GM12878 (cell line): ENCODE data around the gene STEAP1B. TPM values are rescaled to one million over a fixed set of nuclear protein-coding genes. Genes with fewer than 3 reads are reported as not detected.

Experiments
- BCL11A ChIP-seq: IDR thresholded peaks from 2 replicates; pipeline ENCODE4 v1.6.1; 2011; ENCODE audit warnings: low read depth, low read length
- BMI1 ChIP-seq: fragments of 450-650 bp; IDR thresholded peaks from 2 replicates; pipeline ENCODE4 v1.6.1; 2016; ENCODE audit warnings: mild to moderate bottlenecking, moderate library complexity, borderline replicate concordance
- CHD4 ChIP-seq: fragments of 200-600 bp; sonication (generic); IDR thresholded peaks from 2 replicates; pipeline ENCODE4 v1.6.1; 2016; ENCODE audit warnings: mild to moderate bottlenecking
- ESRRA ChIP-seq: IDR thresholded peaks from 2 replicates; pipeline ENCODE4 v1.6.1; 2012; ENCODE audit warnings: mild to moderate bottlenecking, low read length, improper control_type of control experiment
- GATAD2B ChIP-seq: fragments of 450-650 bp; conservative IDR thresholded peaks from 2 replicates; pipeline ENCODE4 v1.6.1; 2017; ENCODE audit warnings: low read depth, mild to moderate bottlenecking, moderate library complexity
- NFIC ChIP-seq: IDR thresholded peaks from 2 replicates; pipeline ENCODE4 v1.6.1; 2012; ENCODE audit warnings: low read depth, mild to moderate bottlenecking, inconsistent platforms, low read length, moderate library complexity
- NR2C1 ChIP-seq: fragments of 450-650 bp; IDR thresholded peaks from 2 replicates; pipeline ENCODE4 v1.6.1; 2017; ENCODE audit warnings: antibody characterized with exemption, mild to moderate bottlenecking, moderate library complexity
- PAX5 ChIP-seq: IDR thresholded peaks from 2 replicates; pipeline ENCODE4 v1.6.1; 2011; ENCODE audit warnings: low read depth, low read length, borderline replicate concordance
- RBBP5 ChIP-seq: fragments of 200-600 bp; sonication (generic); conservative IDR thresholded peaks from 2 replicates; pipeline ENCODE4 v1.6.1; 2016
- REST ChIP-seq: IDR thresholded peaks from 2 replicates; pipeline ENCODE4 v1.6.1; 2012; ENCODE audit warnings: mild to moderate bottlenecking, low read depth, low read length
- RUNX3 ChIP-seq: IDR thresholded peaks from 2 replicates; pipeline ENCODE4 v1.6.1; 2012; ENCODE audit warnings: low read length, inconsistent platforms
- SMAD5 ChIP-seq: IDR thresholded peaks from 2 replicates; pipeline ENCODE4 v1.6.1; 2016; ENCODE audit warnings: antibody characterized with exemption, low read depth
- SPI1 ChIP-seq: IDR thresholded peaks from 2 replicates; pipeline ENCODE4 v1.6.1; 2011; ENCODE audit warnings: low read depth, mild to moderate bottlenecking, low read length, moderate library complexity, borderline replicate concordance; ENCODE audit not compliant: insufficient read depth
- STAT1 ChIP-seq: fragments of 450-650 bp; conservative IDR thresholded peaks from 2 replicates; pipeline ENCODE4 v1.6.1; 2014; ENCODE audit warnings: antibody characterized with exemption, mild to moderate bottlenecking
- STAT3 ChIP-seq: IDR thresholded peaks from 2 replicates; pipeline ENCODE4 v1.6.1; 2011; ENCODE audit warnings: low read depth, low read length, improper control_type of control experiment
- SUPT20H ChIP-seq: IDR thresholded peaks from 2 replicates; pipeline ENCODE4 v1.6.1; 2011; ENCODE audit warnings: low read depth, mild to moderate bottlenecking, low read length, moderate library complexity, borderline replicate concordance; ENCODE audit not compliant: control insufficient read depth
- TBL1XR1 ChIP-seq: IDR thresholded peaks from 2 replicates; pipeline ENCODE4 v1.6.1; 2012; ENCODE audit warnings: low read depth, low read length, improper control_type of control experiment
- ZNF592 ChIP-seq: fragments of 450-650 bp; IDR thresholded peaks from 2 replicates; pipeline ENCODE4 v1.6.1; 2017; ENCODE audit warnings: mild to moderate bottlenecking, moderate library complexity
- ZNF622 ChIP-seq: fragments of 450-650 bp; IDR thresholded peaks from 2 replicates; pipeline ENCODE4 v1.6.1; 2017; ENCODE audit warnings: mild to moderate bottlenecking, inconsistent platforms
- ZNF687 ChIP-seq: fragments of 450-650 bp; IDR thresholded peaks from 2 replicates; pipeline ENCODE4 v1.6.1; 2017; ENCODE audit warnings: mild to moderate bottlenecking, moderate library complexity
- ZSCAN29 ChIP-seq: fragments of 450-650 bp; IDR thresholded peaks from 2 replicates; pipeline ENCODE4 v1.6.1; 2017; ENCODE audit warnings: mild to moderate bottlenecking, moderate library complexity
- ZZZ3 ChIP-seq: IDR thresholded peaks from 2 replicates; pipeline ENCODE4 v1.6.1; 2011; ENCODE audit warnings: low read depth; ENCODE audit not compliant: control insufficient read depth, insufficient read length
- polyA plus RNA-seq, 11 experiments: library from polyadenylated mRNA; depleted of rRNA in 4 of 11; unstranded in 6 of 11; stranded (reverse) in 5 of 11; fragments of >200 nt; fragmentation: Nextera tagmentation in 4 of 11; fragmentation: Illumina TruSeq in 1 of 11; extraction: Ambion mirVana in 4 of 11; extraction: Trizol in 1 of 11; gene quantifications; 1 replicate in 1 of 11; 2 replicates in 10 of 11; pipeline versions ENCODE4 v1.2.1 to v1.2.3, GENCODE V29; 2011 to 2016; ENCODE audit warnings: inconsistent platforms in 2 of 11, missing spikeins in 2 of 11, low read depth in 1 of 11
- total RNA-seq, 4 experiments: library from RNA; depleted of rRNA in 3 of 4; stranded (reverse); fragments of >200 nt in 3 of 4; fragmentation: Illumina TruSeq in 1 of 4; extraction: Trizol in 1 of 4; gene quantifications; 2 replicates each; pipeline versions ENCODE4 v1.2.1 to v1.2.3, GENCODE V29; 2013 to 2021

The STEAP1B gene
- total and polyA plus RNA-seq, 10 of the 15 experiments (the other 5 are each of a cell fraction or from before 2014, with no cell fraction given): 0.14 TPM; not detected in 9

- TF ChIP-seq ZNF592 (peak; percentile 78; the same call in 1 of the 2 replicates), NFIC (peak; percentile 98), BCL11A (peak; percentile 33; the same call in 1 of the 2 replicates), GATAD2B (no peak; the same call in 1 of the 2 replicates), BMI1 (peak; percentile 74), ZSCAN29 (no peak), RUNX3 (peak; percentile 91), ZZZ3 (no peak), CHD4 (no peak), STAT1 (no peak), SUPT20H (no peak), ZNF622 (no peak), SPI1 (no peak), PAX5 (peak; percentile 88; the same call in 1 of the 2 replicates), TBL1XR1 (peak; percentile 88; the same call in 1 of the 2 replicates), REST (no peak), RBBP5 (no peak), SMAD5 (no peak), NR2C1 (no peak), STAT3 (0 out of 2 replicates have a peak, but pooled peaks have one; percentile 39), ESRRA (no peak), ZNF687 (no peak; the same call in 1 of the 2 replicates)
Measured at GRCh38 chr7:22447762-22448161, 52.2 kb downstream of the STEAP1B start (continued).
